ENCODE measurements around the gene RNF138. TPM values are rescaled to one million over a fixed set of nuclear protein-coding genes. Genes with fewer than 3 reads are reported as not detected.

RNF138 gene
- total and polyA plus RNA-seq, 2 of the 13 experiments (the other 11 are each of a cell fraction or from before 2014, with no cell fraction given) = 14.6 to 33.6 TPM

GRCh38 chr18:32083781-32084180 is 7.9 kb upstream of the RNF138 start (continued):
- TF ChIP-seq ZNF609 (CRISPR knock-in tag; IDR thresholded peaks at IDR 0.05; ENCODE audit: borderline replicate concordance) (no peak), TOE1 (CRISPR knock-in tag; IDR thresholded peaks at IDR 0.05) (no peak), IKZF5 (CRISPR knock-in tag; IDR thresholded peaks at IDR 0.05) (no peak)
- TF ChIP-seq, protein P1, sequence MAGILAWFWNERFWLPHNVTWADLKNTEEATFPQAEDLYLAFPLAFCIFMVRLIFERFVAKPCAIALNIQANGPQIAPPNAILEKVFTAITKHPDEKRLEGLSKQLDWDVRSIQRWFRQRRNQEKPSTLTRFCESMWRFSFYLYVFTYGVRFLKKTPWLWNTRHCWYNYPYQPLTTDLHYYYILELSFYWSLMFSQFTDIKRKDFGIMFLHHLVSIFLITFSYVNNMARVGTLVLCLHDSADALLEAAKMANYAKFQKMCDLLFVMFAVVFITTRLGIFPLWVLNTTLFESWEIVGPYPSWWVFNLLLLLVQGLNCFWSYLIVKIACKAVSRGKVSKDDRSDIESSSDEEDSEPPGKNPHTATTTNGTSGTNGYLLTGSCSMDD (CRISPR knock-in tag; IDR thresholded peaks at IDR 0.05) = no peak

- no peaks in the 10 kb centered on the region for H3K79me2 ChIP-seq (ENCODE audit: insufficient read depth, low read length)
- ATAC-seq (no peak), DNase-seq (ENCODE audit: low spot score) (no peak), FAIRE-seq (no peak)
- H4K20me1 ChIP-seq (ENCODE audit: insufficient read depth, low read length) = no peaks in the 10 kb centered on the region
- no peaks in the 10 kb centered on the region for H3K36me3 ChIP-seq (replicated peaks in 1 of 2; ENCODE audit: control insufficient read depth in 1 of 2, insufficient read depth in 2 of 2, low read length in 2 of 2)
- no peak overlapping the region for H3K9ac ChIP-seq (ENCODE audit: insufficient read depth, low read depth, low read length)
- H3K27ac ChIP-seq (ENCODE audit: extremely low read length, insufficient read depth, low read length) = no peak overlapping the region
- H3K4me3 ChIP-seq (replicated peaks in 1 of 3; ENCODE audit: insufficient read depth in 1 of 3, low read depth in 2 of 3, low read length in 3 of 3) = no peak overlapping the region
- ChIA-PET POLR2A (no interaction called here), CTCF (ENCODE audit: low intra/inter-chr PET ratio, low total read pairs) (no interaction called here)
- H3K4me1 ChIP-seq (ENCODE audit: insufficient read depth, low read length) = peaks cover 12% of the 10 kb centered on the region; the same call in 1 of the 2 replicates
- H3K27me3 ChIP-seq (ENCODE audit: control insufficient read depth in 1 of 2, insufficient read depth in 2 of 2, low read length in 2 of 2) = no peaks in the 10 kb centered on the region; a peak in 2 of 5 replicates
- BruUV-seq (replicated peaks) = no TSS peak
- H3K9me3 ChIP-seq (ENCODE audit: low read length) = no peaks in the 10 kb centered on the region
- WGBS (ENCODE audit: low lambda C conversion rate) = 45% methylated on average over 6 of the region's 6 CpGs
- no peak overlapping the region for H2AFZ ChIP-seq (ENCODE audit: low read length)
- in situ Hi-C loops (cut with HindIII; ENCODE audit: extremely low pct_ligation_motif_present, low pct_unique_long_range_greater_than_20kb) = no loop called here
- no peak overlapping the region for H3K4me2 ChIP-seq (ENCODE audit: low read depth, low read length)
- intact Hi-C loops (cut with micrococcal nuclease; ENCODE audit: unreplicated experiment) = no loop called here
- no peak for TF ChIP-seq NR3C1 (CRISPR knock-in tag; IDR thresholded peaks at IDR 0.05)
- no peak for TF ChIP-seq CREB3 (CRISPR knock-in tag; IDR thresholded peaks at IDR 0.05)
- TF ChIP-seq STAT5B (CRISPR knock-in tag; IDR thresholded peaks at IDR 0.05) = no peak
- TF ChIP-seq FOXK1 (CRISPR knock-in tag; IDR thresholded peaks at IDR 0.05; ENCODE audit: borderline replicate concordance, low read depth) = no peak
- no peak for TF ChIP-seq TBP (CRISPR knock-in tag; IDR thresholded peaks at IDR 0.05)
- no peak for TF ChIP-seq ZSCAN5A (CRISPR knock-in tag; IDR thresholded peaks at IDR 0.05; ENCODE audit: borderline replicate concordance)
- TF ChIP-seq, protein P2, sequence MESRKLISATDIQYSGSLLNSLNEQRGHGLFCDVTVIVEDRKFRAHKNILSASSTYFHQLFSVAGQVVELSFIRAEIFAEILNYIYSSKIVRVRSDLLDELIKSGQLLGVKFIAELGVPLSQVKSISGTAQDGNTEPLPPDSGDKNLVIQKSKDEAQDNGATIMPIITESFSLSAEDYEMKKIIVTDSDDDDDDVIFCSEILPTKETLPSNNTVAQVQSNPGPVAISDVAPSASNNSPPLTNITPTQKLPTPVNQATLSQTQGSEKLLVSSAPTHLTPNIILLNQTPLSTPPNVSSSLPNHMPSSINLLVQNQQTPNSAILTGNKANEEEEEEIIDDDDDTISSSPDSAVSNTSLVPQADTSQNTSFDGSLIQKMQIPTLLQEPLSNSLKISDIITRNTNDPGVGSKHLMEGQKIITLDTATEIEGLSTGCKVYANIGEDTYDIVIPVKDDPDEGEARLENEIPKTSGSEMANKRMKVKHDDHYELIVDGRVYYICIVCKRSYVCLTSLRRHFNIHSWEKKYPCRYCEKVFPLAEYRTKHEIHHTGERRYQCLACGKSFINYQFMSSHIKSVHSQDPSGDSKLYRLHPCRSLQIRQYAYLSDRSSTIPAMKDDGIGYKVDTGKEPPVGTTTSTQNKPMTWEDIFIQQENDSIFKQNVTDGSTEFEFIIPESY (CRISPR knock-in tag; IDR thresholded peaks at IDR 0.05) = no peak
- no peak for TF ChIP-seq ZNF572 (CRISPR knock-in tag; IDR thresholded peaks at IDR 0.05)
Measured at GRCh38 chr18:32086881-32087280, 4.8 kb upstream of the RNF138 start.
